ENCODE measurements around the gene PPP1R36.

- TF ChIP-seq POLR2A (IDR thresholded peaks at IDR 0.05) (no peak), CTCF (IDR thresholded peaks at IDR 0.05) (peak; percentile 76 to 89 (median 80))
Measured at GRCh38 chr14:64636208-64636979, 86.6 kb downstream of the PPP1R36 start.

Measured in body of pancreas (tissue), 4 donors.